Measurements from ENCODE around the gene ASCL2. TPM values are rescaled to one million over a fixed set of nuclear protein-coding genes. Genes with fewer than 3 reads are reported as not detected.

The ASCL2 gene
- total RNA-seq, 1 donor from 2014 or later, result not detected

DNA sequence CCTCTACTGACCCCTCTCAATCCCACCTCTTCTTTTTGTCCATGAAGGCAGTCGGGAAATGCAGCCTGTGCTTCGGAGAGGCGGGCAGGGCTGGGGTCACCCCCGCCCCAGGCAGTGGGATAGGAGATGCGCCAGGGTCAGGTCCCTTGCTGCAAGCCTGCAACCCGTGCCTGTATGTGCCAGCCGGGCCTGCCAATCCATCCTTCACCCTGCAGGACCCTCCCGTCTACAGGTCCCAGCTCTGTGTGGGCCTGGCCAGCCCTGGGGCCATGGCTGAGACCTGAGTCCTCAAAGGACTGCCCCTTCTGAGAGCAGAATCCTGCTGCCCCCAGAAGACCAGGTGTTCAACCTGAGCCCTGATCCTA is 10.9 kb downstream of the ASCL2 start:
- intact Hi-C loops (cut with DNase I), result no loop called here
- DNase-seq (ENCODE audit: low spot score in 2 of 2), result peak in 1 of 2 donors; percentile 52
- no peaks in the 10 kb centered on the region for H3K4me1 ChIP-seq
- no peaks in the 10 kb centered on the region for H3K27me3 ChIP-seq
- no peaks in the 10 kb centered on the region for H3K9me3 ChIP-seq
- TF ChIP-seq, protein P1, sequence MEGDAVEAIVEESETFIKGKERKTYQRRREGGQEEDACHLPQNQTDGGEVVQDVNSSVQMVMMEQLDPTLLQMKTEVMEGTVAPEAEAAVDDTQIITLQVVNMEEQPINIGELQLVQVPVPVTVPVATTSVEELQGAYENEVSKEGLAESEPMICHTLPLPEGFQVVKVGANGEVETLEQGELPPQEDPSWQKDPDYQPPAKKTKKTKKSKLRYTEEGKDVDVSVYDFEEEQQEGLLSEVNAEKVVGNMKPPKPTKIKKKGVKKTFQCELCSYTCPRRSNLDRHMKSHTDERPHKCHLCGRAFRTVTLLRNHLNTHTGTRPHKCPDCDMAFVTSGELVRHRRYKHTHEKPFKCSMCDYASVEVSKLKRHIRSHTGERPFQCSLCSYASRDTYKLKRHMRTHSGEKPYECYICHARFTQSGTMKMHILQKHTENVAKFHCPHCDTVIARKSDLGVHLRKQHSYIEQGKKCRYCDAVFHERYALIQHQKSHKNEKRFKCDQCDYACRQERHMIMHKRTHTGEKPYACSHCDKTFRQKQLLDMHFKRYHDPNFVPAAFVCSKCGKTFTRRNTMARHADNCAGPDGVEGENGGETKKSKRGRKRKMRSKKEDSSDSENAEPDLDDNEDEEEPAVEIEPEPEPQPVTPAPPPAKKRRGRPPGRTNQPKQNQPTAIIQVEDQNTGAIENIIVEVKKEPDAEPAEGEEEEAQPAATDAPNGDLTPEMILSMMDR (IDR thresholded peaks at IDR 0.05), result no peak
- no peak overlapping the region for H3K27ac ChIP-seq
- no peak overlapping the region for H3K4me3 ChIP-seq
- H3K36me3 ChIP-seq, result no peaks in the 10 kb centered on the region

DNA sequence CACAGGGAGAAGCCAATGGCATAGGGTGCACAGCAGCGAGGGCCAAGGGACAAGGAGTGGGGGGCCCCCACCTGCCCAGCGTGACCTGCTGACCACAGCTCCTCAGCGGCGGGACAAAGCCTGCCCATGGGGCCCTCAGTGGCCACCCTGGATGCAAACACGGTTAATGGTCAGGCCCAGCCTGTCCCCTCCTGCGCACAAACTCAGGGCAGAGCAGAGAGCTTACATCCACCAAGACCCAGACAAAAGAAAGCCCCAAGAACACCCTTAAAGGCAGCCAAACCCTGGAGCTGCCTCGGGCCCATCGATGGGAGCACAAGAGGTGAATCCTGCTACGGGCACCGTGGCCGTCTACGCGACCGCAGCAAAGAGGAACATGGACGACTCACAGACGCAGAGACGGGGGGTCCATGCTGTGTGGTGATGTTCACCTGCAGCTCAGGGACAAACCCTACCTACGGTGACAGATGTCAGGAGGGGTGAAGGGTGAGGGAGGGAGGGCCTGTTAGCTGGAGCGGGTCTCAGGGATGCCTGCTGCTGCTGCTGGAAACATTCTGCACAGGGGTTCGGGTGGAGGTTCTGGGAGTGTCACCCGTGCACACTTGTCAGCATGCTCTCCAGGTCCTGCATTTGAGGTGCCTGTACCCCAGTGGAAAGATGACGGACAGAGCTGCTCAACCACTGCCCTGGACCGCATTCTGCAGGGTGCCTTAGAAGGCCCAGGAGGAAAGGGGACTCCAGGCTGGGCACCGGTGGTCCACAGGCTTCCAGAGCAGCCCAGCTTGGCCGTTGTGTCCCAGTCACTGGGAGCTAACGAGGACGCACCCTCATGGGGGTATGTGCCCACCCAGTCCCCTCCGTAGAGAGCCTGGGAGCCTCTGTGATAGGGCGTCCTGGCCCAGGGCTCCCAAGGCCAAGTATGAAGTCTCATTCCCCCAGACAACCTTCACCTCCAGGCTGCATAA is 11.6 kb downstream of the ASCL2 start:
- peak in 1 of 2 donors; percentile 57 for DNase-seq (ENCODE audit: low spot score in 2 of 2)

DNA sequence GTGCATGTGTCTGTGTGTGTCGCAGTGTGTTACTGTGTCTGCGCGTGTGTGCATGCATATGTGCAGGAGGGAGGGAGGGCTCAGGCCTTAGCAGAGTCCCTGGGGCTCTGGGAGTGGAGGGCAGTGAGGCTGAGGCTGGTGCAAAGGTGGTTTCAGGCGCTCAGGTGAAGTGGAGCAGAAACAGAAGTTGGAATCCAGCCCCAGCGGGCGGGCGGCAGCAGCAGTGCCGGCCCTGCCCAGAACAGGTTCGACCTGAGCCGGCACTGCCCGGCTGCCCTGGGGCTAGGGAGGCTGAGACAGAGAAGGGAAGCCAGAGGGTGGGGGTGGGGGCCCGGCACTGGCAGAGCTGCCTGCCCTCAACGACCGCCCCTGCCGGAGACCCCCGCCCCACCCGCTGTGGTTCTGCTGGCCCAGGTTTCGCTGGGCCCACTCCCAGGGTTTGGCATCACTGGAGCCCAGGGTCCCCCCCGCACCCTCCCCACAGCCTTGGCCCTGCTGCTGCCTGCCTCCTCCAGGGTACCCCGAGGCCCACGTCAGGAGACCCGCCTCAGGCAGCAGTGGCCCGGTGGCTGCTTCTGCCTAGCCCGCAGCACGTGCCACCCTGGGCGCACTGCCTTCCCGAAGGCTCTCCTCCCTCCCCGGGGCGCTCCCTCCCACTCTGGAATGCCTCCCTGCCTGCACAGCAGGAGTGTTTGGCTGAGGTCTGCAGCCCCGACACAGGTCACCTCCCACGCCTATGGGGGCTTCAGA is 13.3 kb downstream of the ASCL2 start:
- DNase-seq (ENCODE audit: low spot score in 2 of 2), result peak in 1 of 2 donors; percentile 50
- intact Hi-C loops (cut with DNase I), result no loop called here
- TF ChIP-seq, protein P1 (IDR thresholded peaks at IDR 0.05), result no peak
- Histone ChIP-seq H3K27me3 (no peaks in the 10 kb centered on the region), H3K36me3 (no peaks in the 10 kb centered on the region), H3K27ac (no peak overlapping the region), H3K4me1 (no peaks in the 10 kb centered on the region), H3K9me3 (peaks cover 0 to 5% of the 10 kb centered on the region in 2 donors), H3K4me3 (no peak overlapping the region)

More for the DNA sequence above, 11.6 kb downstream of the ASCL2 start:
- TF ChIP-seq, protein P1 (IDR thresholded peaks at IDR 0.05), result no peak
- Histone ChIP-seq H3K9me3 (peaks cover 0 to 5% of the 10 kb centered on the region in 2 donors), H3K36me3 (no peaks in the 10 kb centered on the region), H3K27ac (no peak overlapping the region), H3K27me3 (no peaks in the 10 kb centered on the region), H3K4me1 (no peaks in the 10 kb centered on the region), H3K4me3 (no peak overlapping the region)
- intact Hi-C loops (cut with DNase I), result no loop called here

DNA sequence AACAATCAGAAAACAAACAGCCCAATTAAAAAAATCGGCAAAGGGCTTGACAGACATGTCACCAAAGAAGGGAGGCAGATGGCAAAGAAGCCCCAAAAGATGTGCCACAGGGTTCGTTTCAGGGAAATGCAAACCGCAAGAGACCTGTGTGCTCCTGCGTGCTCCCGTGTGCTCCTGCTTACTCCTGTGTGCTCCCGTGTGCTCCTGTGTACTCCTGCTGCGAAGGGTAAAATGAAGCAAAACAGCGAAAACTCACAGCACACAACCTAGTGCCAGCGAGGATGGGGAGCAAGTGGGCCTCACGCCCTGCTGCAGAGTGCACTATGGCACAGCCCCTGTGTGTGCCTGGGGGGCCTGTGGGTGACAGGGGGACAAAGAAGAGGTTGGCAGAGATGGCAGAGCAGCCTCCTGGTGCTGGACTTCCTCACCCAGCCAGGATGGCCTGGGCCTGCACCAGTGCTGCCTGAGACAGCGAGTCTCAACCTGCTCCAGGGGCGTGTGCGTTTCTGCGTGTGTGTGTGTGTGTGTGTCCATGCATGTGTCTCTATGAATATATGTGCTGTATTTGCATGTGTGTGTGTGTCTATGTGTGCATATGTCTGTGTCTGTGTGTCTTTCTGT is 14.0 kb downstream of the ASCL2 start:
- peaks cover 0 to 5% of the 10 kb centered on the region in 2 donors for H3K9me3 ChIP-seq
- no peaks in the 10 kb centered on the region for H3K36me3 ChIP-seq
- no peak overlapping the region for H3K4me3 ChIP-seq
- intact Hi-C loops (cut with DNase I), result no loop called here
- no peaks in the 10 kb centered on the region for H3K4me1 ChIP-seq
- no peak overlapping the region for H3K27ac ChIP-seq
- DNase-seq (ENCODE audit: low spot score in 2 of 2), result peak in 1 of 2 donors; percentile 51
- no peaks in the 10 kb centered on the region for H3K27me3 ChIP-seq
- TF ChIP-seq, protein P1 (IDR thresholded peaks at IDR 0.05), result no peak

DNA sequence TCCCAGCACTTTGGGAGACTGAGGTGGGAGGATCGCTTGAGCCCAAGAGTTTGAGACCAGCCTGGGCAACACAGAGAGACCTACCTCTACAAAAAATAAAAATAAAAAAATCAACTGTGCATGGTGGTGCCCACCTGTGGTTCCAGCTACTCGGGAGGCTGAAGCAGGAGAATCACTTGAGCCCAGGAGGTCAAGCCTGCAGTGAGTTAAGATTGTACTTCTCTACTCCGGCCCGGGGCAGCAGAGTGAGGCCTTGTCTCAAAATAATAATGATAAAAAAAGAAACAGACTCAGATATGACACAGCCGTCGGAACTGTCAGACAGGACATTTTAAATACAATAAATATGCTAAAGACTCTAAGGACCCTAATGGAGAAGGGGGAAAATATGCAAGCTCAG is 18.4 kb downstream of the ASCL2 start:
- Histone ChIP-seq H3K27ac (no peak overlapping the region), H3K9me3 (peaks cover 0 to 5% of the 10 kb centered on the region in 2 donors), H3K27me3 (no peaks in the 10 kb centered on the region), H3K4me3 (no peak overlapping the region), H3K4me1 (no peaks in the 10 kb centered on the region), H3K36me3 (no peaks in the 10 kb centered on the region)
- TF ChIP-seq, protein P1 (IDR thresholded peaks at IDR 0.05), result no peak
- intact Hi-C loops (cut with DNase I), result no loop called here
- no peak for DNase-seq (ENCODE audit: low spot score in 2 of 2)

Data from ascending aorta (tissue), 2 donors.